ENCODE measurements around the gene IGSF3.

GRCh38 chr1:116529681-116530080, 137.9 kb downstream of the IGSF3 start:
- TF ChIP-seq, protein P1, sequence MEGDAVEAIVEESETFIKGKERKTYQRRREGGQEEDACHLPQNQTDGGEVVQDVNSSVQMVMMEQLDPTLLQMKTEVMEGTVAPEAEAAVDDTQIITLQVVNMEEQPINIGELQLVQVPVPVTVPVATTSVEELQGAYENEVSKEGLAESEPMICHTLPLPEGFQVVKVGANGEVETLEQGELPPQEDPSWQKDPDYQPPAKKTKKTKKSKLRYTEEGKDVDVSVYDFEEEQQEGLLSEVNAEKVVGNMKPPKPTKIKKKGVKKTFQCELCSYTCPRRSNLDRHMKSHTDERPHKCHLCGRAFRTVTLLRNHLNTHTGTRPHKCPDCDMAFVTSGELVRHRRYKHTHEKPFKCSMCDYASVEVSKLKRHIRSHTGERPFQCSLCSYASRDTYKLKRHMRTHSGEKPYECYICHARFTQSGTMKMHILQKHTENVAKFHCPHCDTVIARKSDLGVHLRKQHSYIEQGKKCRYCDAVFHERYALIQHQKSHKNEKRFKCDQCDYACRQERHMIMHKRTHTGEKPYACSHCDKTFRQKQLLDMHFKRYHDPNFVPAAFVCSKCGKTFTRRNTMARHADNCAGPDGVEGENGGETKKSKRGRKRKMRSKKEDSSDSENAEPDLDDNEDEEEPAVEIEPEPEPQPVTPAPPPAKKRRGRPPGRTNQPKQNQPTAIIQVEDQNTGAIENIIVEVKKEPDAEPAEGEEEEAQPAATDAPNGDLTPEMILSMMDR (optimal IDR thresholded peaks at IDR 0.05 in 1 of 3, IDR thresholded peaks at IDR 0.05 in 1 of 3, conservative IDR thresholded peaks at IDR 0.05 in 1 of 3; ENCODE audit: extremely low read depth in 1 of 3, insufficient read depth in 2 of 3, low read length in 3 of 3): no peak
- no peak for TF ChIP-seq EZH2 (IDR thresholded peaks at IDR 0.05; ENCODE audit: low read length)

Data from keratinocyte (primary cell).